ENCODE measurements around the gene TMEM38B. TPM values are rescaled to one million over a fixed set of nuclear protein-coding genes. Genes with fewer than 3 reads are reported as not detected.
"Not testable (repeated sequence)": the region's sequence is repeated elsewhere in the genome, so short reads cannot be mapped to it uniquely, and the experiment has no call there.

Gene TMEM38B
- total and polyA plus RNA-seq, 2 donors: 9.6 to 15.0 TPM

- Histone ChIP-seq H3K4me3 (ENCODE audit: low read depth, low read length) (no peak overlapping the region), H3K27ac (ENCODE audit: low read depth) (no peak overlapping the region), H3K4me1 (ENCODE audit: insufficient read depth) (no peaks in the 10 kb centered on the region), H3K36me3 (ENCODE audit: insufficient read depth) (peaks cover 3% of the 10 kb centered on the region)
- WGBS: 97% methylated on average over 2 of the region's 2 CpGs
- no peak for DNase-seq (ENCODE audit: extremely low spot score)
Measured at GRCh38 chr9:105714020-105714331, 19.6 kb downstream of the TMEM38B start.

- Histone ChIP-seq H3K4me3 (ENCODE audit: low read depth, low read length) (no peak overlapping the region), H3K36me3 (ENCODE audit: insufficient read depth) (no peaks in the 10 kb centered on the region), H3K27ac (ENCODE audit: low read depth) (no peak overlapping the region), H3K4me1 (ENCODE audit: insufficient read depth) (no peaks in the 10 kb centered on the region)
- 78% methylated on average over 1 of the region's 1 CpG for WGBS
- DNase-seq (ENCODE audit: extremely low spot score): no peak
Measured at GRCh38 chr9:105716146-105716545, 21.8 kb downstream of the TMEM38B start.

DNA sequence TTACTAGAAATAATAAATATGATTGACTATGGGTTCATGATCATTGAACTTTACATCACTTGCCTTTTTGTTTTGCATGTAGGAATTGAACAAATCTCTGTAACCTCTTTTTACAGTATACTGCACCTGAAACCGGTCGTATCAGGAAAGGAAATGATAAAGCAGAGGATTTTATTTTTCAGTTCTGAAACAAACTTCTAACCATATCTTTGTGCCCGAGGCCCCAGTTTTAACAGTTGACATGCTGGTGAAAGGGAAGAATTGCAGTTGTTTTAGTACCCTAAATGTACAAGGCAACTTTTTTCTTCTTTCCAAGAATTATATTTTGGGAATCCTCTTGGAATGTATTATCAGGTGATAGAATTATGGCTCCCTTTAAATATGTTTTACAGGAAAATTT is 27.8 kb downstream of the TMEM38B start:
- DNase-seq (ENCODE audit: extremely low spot score): no peak
- 78% methylated on average over 3 of the region's 3 CpGs for WGBS
- Histone ChIP-seq H3K4me3 (ENCODE audit: low read depth, low read length) (no peak overlapping the region), H3K36me3 (ENCODE audit: insufficient read depth) (no peaks in the 10 kb centered on the region), H3K27ac (ENCODE audit: low read depth) (no peak overlapping the region), H3K4me1 (ENCODE audit: insufficient read depth) (no peaks in the 10 kb centered on the region)

DNA sequence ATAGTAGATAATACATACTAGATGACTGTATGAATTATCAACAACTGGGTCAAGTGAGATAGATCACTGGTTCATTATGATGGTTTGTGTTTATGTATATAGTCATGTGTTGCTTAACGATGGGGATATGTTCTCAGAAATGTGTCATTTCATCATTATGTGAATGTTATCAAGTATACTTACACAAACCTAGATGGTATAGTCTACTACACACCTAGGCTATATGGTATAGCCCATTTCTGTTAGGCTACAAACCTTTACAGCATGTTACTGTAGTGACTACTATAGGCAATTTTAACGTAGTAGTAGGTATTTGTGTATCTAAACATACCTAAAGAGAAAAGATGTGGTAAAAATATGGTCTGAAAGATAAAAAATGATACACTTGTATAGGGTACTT is 31.0 kb downstream of the TMEM38B start:
- no peaks in the 10 kb centered on the region for H3K36me3 ChIP-seq (ENCODE audit: insufficient read depth)
- H3K27ac ChIP-seq (ENCODE audit: low read depth): no peak overlapping the region
- 92% methylated on average over 2 of the region's 2 CpGs for WGBS
- H3K4me3 ChIP-seq (ENCODE audit: low read depth, low read length): no peak overlapping the region
- no peaks in the 10 kb centered on the region for H3K4me1 ChIP-seq (ENCODE audit: insufficient read depth)
- DNase-seq (ENCODE audit: extremely low spot score): no peak

DNA sequence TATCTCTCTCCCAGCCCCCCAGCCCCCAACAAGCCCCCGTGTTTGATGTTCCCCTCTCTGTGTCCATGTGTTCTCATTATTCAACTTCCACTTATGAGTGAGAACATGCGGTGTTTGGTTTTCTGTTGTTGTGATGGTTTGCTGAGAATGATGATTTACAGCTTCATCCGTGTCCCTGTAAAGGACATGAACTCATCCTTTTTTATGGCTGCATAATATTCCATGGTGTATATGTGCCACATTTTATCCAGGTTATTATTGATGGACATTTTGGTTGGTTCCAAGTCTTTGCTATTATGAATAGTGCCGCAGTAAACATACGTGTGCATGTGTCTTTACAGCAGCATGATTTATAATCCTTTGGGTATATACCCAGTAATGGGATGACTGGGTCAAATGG is 33.9 kb downstream of the TMEM38B start:
- not testable (repeated sequence) for H3K27ac ChIP-seq (ENCODE audit: low read depth); H3K36me3 ChIP-seq (ENCODE audit: insufficient read depth); DNase-seq (ENCODE audit: extremely low spot score); H3K4me1 ChIP-seq (ENCODE audit: insufficient read depth); H3K4me3 ChIP-seq (ENCODE audit: low read depth, low read length)
- WGBS: 98% methylated on average over 5 of the region's 5 CpGs

DNA sequence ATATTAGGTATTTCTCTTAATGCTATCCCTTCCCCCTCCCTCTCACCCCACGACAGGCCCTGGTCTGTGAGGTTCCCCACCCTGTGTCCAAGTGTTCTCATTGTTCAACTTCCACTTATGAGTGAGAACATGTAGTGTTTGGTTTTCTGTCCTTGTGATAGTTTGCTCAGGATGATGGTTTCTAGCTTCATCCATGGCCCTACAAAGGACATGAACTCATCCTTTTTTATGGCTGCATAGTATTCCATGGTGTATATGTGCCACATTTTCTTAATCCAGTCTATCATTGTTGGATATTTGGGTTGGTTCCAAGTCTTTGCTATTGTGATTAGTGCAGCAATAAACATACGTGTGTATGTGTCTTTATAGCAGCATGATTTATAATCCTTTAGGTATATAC is 37.1 kb downstream of the TMEM38B start:
- DNase-seq (ENCODE audit: extremely low spot score); H3K36me3 ChIP-seq (ENCODE audit: insufficient read depth); H3K4me3 ChIP-seq (ENCODE audit: low read depth, low read length); H3K27ac ChIP-seq (ENCODE audit: low read depth); H3K4me1 ChIP-seq (ENCODE audit: insufficient read depth): not testable (repeated sequence)
- WGBS: 92% methylated on average over 2 of the region's 2 CpGs

DNA sequence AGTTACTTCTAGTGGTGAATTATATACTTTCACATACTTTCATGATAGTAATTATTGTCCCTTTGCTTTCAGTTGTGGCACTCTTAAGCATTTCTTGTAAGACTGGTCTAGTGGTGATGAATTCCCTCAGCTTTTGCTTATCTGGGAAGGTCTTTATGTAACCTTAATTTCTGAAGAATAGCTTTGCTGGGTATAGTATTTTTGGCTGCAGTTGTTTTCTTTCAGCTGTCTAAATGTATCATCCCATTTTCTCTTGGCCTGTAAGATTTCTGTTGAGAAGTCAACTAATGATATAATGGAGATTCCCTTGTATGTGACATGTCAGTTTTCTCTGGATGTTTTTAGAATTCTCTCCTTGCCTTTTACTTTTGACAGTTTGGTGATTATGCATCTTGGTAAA is 41.0 kb downstream of the TMEM38B start:
- no peaks in the 10 kb centered on the region for H3K36me3 ChIP-seq (ENCODE audit: insufficient read depth)
- DNase-seq (ENCODE audit: extremely low spot score): no peak
- no peak overlapping the region for H3K4me3 ChIP-seq (ENCODE audit: low read depth, low read length)
- H3K4me1 ChIP-seq (ENCODE audit: insufficient read depth): no peaks in the 10 kb centered on the region
- no peak overlapping the region for H3K27ac ChIP-seq (ENCODE audit: low read depth)

DNA sequence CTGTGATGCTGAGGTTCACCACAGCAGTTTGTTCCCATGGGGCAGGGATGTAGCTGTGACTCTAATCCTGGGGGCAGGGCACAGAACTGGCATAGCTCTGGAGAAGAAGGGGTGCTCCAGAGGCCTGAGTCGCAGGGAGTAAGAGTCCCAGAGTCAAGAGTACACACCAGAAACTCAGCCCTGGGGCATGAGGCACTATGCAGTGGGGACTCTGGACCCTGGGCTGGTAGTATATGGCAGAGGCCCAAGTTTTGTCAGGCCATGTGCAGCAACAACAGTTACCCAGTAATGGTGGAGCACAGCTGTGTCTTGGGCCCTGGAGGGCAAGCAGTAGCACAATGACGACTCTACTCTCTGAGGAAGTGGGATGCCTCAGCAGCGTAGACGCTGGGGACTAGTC is 42.9 kb downstream of the TMEM38B start:
- 97% methylated on average over 4 of the region's 4 CpGs for WGBS
- Histone ChIP-seq H3K36me3 (ENCODE audit: insufficient read depth) (no peaks in the 10 kb centered on the region), H3K4me3 (ENCODE audit: low read depth, low read length) (no peak overlapping the region), H3K4me1 (ENCODE audit: insufficient read depth) (no peaks in the 10 kb centered on the region), H3K27ac (ENCODE audit: low read depth) (no peak overlapping the region)
- DNase-seq (ENCODE audit: extremely low spot score): no peak

DNA sequence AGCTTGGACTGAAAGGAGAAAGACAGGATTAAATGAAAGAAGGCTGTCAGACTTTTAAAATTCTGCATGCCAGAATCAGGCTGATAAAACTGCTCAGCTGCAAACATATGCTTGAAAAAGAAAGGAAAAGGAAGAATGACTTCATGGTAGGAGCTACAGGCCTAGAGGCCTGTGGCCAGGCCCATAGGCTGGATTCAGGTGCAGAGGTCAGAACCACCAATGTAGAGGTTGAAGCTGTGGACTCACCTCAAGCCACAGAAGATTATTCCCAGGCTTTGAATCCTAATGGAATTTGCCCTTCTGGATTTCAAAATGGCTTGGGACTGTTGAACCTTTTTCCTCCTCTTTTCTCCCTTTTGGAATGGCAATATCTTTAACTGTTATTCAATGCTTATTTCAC is 47.7 kb downstream of the TMEM38B start:
- no peaks in the 10 kb centered on the region for H3K4me1 ChIP-seq (ENCODE audit: insufficient read depth)
- no peaks in the 10 kb centered on the region for H3K36me3 ChIP-seq (ENCODE audit: insufficient read depth)
- no peak for DNase-seq (ENCODE audit: extremely low spot score)
- no peak overlapping the region for H3K4me3 ChIP-seq (ENCODE audit: low read depth, low read length)
- no peak overlapping the region for H3K27ac ChIP-seq (ENCODE audit: low read depth)

DNA sequence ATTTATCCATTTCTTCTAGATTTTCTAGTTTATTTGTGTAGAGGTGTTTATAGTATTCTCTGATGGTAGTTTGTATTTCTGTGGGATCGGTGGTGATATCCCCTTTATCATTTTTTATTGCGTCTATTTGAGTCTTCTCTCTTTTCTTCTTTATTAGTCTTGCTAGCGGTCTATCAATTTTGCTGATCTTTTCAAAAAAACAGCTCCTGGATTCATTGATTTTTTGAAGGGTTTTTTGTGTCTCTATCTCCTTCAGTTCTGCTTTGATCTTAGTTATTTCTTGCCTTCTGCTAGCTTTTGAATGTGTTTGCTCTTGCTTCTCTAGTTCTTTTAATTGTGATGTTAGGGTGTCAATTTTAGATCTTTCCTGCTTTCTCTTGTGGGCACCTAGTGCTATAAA is 53.0 kb downstream of the TMEM38B start:
- H3K27ac ChIP-seq (ENCODE audit: low read depth); H3K4me3 ChIP-seq (ENCODE audit: low read depth, low read length); DNase-seq (ENCODE audit: extremely low spot score); H3K4me1 ChIP-seq (ENCODE audit: insufficient read depth); H3K36me3 ChIP-seq (ENCODE audit: insufficient read depth): not testable (repeated sequence)
- WGBS: 95% methylated on average over 2 of the region's 3 CpGs

- 96% methylated on average over 4 of the region's 4 CpGs for WGBS
- H3K4me1 ChIP-seq (ENCODE audit: insufficient read depth): no peaks in the 10 kb centered on the region
- H3K36me3 ChIP-seq (ENCODE audit: insufficient read depth): peaks cover 3% of the 10 kb centered on the region
- no peak overlapping the region for H3K27ac ChIP-seq (ENCODE audit: low read depth)
- no peak for DNase-seq (ENCODE audit: extremely low spot score)
- H3K4me3 ChIP-seq (ENCODE audit: low read depth, low read length): no peak overlapping the region
Measured at GRCh38 chr9:105751761-105752160, 57.4 kb downstream of the TMEM38B start.

- WGBS: 94% methylated on average over 12 of the region's 12 CpGs
- H3K4me3 ChIP-seq (ENCODE audit: low read depth, low read length): no peak overlapping the region
- no peaks in the 10 kb centered on the region for H3K36me3 ChIP-seq (ENCODE audit: insufficient read depth)
- DNase-seq (ENCODE audit: extremely low spot score): no peak
- H3K27ac ChIP-seq (ENCODE audit: low read depth): no peak overlapping the region
- no peaks in the 10 kb centered on the region for H3K4me1 ChIP-seq (ENCODE audit: insufficient read depth)
Measured at GRCh38 chr9:105757496-105758251, 63.3 kb downstream of the TMEM38B start.

GRCh38 chr9:105760053-105760452 is 65.7 kb downstream of the TMEM38B start:
- no peaks in the 10 kb centered on the region for H3K4me1 ChIP-seq (ENCODE audit: insufficient read depth)
- H3K4me3 ChIP-seq (ENCODE audit: low read depth, low read length): no peak overlapping the region
- 97% methylated on average over 8 of the region's 8 CpGs for WGBS
- H3K36me3 ChIP-seq (ENCODE audit: insufficient read depth): no peaks in the 10 kb centered on the region
- no peak overlapping the region for H3K27ac ChIP-seq (ENCODE audit: low read depth)
- no peak for DNase-seq (ENCODE audit: extremely low spot score)

DNA sequence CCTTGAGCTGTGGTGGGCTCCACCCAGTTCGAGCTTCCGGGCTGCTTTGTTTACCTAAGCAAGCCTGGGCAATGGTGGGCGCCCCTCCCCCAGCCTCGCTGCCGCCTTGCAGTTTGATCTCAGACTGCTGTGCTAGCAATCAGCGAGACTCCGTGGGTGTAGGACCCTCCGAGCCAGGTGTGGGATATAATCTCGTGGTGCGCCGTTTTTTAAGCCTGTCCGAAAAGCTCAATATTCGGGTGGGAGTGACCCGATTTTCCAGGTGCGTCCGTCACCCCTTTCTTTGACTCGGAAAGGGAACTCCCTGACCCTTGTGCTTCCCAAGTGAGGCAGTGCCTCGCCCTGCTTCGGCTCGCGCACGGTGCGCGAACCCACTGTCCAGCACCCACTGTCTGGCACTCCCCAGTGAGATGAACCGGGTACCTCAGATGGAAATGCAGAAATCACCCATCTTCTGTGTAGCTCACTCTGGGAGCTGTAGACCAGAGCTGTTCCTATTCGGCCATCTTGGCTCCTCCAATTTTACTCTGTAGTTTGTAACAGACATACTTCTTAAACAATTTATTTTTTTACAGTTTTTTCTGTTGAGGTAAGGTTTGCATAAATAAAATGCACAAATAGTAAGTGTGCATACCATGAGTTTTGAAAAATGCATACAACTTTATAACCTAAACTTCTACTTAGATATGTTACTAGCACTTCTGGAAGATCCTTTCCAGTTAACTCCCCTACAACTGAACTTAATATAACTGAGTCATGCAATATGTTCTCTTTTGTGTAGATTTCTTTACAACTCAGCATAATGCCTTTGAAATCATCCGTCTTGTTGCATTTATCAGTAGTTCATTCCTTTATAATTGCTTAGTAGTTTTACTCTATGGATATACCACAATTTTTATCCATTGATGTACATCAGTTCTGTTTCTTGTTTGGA is 88.5 kb downstream of the TMEM38B start:
- 91% methylated on average over 22 of the region's 27 CpGs for WGBS
- not testable (repeated sequence) for H3K4me1 ChIP-seq (ENCODE audit: insufficient read depth); DNase-seq (ENCODE audit: extremely low spot score); H3K36me3 ChIP-seq (ENCODE audit: insufficient read depth); H3K27ac ChIP-seq (ENCODE audit: low read depth); H3K4me3 ChIP-seq (ENCODE audit: low read depth, low read length)
